ENCODE measurements around the gene UACA. TPM values are rescaled to one million over a fixed set of nuclear protein-coding genes. Genes with fewer than 3 reads are reported as not detected.

The UACA gene
- total and polyA plus RNA-seq, 2 experiments from 2014 or later: 46.7 to 58.7 TPM

DNA sequence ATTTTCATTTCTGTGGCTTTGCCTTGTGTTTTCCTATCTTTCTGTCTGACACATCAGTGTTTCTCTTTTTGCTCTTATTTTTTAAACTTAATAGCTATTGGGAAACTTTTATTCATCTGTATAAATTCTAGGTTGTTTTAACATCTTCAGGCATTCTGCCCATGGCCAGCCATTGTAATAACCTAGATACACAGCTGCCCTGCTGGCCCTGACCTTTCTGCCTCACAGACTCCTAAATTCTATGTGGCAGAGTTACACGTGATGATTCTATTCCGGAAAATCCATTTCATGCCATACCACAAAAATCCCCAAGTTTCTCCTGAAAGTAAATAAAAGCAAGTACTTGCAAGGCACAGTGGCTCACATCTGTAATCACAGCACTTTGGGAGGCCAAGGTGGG lies 150.1 kb downstream of the UACA start:
- H2AFZ ChIP-seq: no peak overlapping the region
- 92% methylated on average over 2 of the region's 2 CpGs for WGBS (ENCODE audit: low lambda C conversion rate, missing lambda C conversion rate)
- DNase-seq (ENCODE audit: low spot score): no peak

DNA sequence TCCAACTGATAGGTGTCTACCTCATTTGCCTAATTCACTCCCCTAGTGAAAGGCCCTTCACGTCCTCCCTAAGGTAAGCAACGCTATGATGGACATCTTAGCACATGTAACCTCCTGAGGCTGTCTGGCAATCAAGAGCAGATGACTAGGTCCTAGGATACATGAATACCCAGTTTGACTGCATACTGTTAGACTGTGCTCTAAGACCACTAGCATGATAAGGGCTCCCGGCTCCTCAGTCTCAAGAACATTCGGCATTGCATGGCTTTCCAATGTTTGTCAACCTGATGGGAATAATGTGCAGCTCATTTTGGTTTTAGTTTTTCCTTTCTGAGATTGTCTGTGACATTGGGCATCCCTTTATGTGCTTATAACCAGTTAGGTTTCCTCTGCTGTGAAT lies 152.1 kb downstream of the UACA start:
- WGBS (ENCODE audit: low lambda C conversion rate, missing lambda C conversion rate): 94% methylated on average over 4 of the region's 4 CpGs
- Histone ChIP-seq H3K9me3 (ENCODE audit: low read depth) (no peaks in the 10 kb centered on the region), H3K4me1 (ENCODE audit: insufficient read depth) (peaks cover 5% of the 10 kb centered on the region), H3K4me2 (no peak overlapping the region), H3K27ac (no peak overlapping the region), H3K27me3 (no peaks in the 10 kb centered on the region), H2AFZ (no peak overlapping the region), H3K4me3 (no peak overlapping the region), H4K20me1 (ENCODE audit: insufficient read depth, poor library complexity, severe bottlenecking) (no peaks in the 10 kb centered on the region), H3K36me3 (replicated peaks; ENCODE audit: insufficient read depth, low read depth) (no peaks in the 10 kb centered on the region), H3K79me2 (no peaks in the 10 kb centered on the region), H3K9me2 (replicated peaks; ENCODE audit: insufficient read depth) (no peaks in the 10 kb centered on the region)
- DNase-seq (ENCODE audit: low spot score): no peak
- no peak for TF ChIP-seq EZH2 (IDR thresholded peaks at IDR 0.05; ENCODE audit: borderline replicate concordance)
- TF ChIP-seq, protein P1, sequence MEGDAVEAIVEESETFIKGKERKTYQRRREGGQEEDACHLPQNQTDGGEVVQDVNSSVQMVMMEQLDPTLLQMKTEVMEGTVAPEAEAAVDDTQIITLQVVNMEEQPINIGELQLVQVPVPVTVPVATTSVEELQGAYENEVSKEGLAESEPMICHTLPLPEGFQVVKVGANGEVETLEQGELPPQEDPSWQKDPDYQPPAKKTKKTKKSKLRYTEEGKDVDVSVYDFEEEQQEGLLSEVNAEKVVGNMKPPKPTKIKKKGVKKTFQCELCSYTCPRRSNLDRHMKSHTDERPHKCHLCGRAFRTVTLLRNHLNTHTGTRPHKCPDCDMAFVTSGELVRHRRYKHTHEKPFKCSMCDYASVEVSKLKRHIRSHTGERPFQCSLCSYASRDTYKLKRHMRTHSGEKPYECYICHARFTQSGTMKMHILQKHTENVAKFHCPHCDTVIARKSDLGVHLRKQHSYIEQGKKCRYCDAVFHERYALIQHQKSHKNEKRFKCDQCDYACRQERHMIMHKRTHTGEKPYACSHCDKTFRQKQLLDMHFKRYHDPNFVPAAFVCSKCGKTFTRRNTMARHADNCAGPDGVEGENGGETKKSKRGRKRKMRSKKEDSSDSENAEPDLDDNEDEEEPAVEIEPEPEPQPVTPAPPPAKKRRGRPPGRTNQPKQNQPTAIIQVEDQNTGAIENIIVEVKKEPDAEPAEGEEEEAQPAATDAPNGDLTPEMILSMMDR (IDR thresholded peaks at IDR 0.05; ENCODE audit: poor library complexity): no peak
- no peak for TF ChIP-seq EZH2phosphoT487 (IDR thresholded peaks at IDR 0.05; ENCODE audit: low read depth, severe bottlenecking, unreplicated experiment)

More for the DNA sequence above, 150.1 kb downstream of the UACA start:
- Histone ChIP-seq H3K9me3 (ENCODE audit: low read depth) (no peaks in the 10 kb centered on the region), H3K4me1 (ENCODE audit: insufficient read depth) (peaks cover 22% of the 10 kb centered on the region), H3K4me2 (no peak overlapping the region), H3K36me3 (replicated peaks; ENCODE audit: insufficient read depth, low read depth) (no peaks in the 10 kb centered on the region), H3K9me2 (replicated peaks; ENCODE audit: insufficient read depth) (no peaks in the 10 kb centered on the region), H3K79me2 (no peaks in the 10 kb centered on the region), H3K4me3 (no peak overlapping the region), H3K27ac (no peak overlapping the region), H4K20me1 (ENCODE audit: insufficient read depth, poor library complexity, severe bottlenecking) (no peaks in the 10 kb centered on the region), H3K27me3 (no peaks in the 10 kb centered on the region)
- TF ChIP-seq, protein P1 (IDR thresholded peaks at IDR 0.05; ENCODE audit: poor library complexity): no peak
- TF ChIP-seq EZH2 (IDR thresholded peaks at IDR 0.05; ENCODE audit: borderline replicate concordance): no peak
- no peak for TF ChIP-seq EZH2phosphoT487 (IDR thresholded peaks at IDR 0.05; ENCODE audit: low read depth, severe bottlenecking, unreplicated experiment)

DNA sequence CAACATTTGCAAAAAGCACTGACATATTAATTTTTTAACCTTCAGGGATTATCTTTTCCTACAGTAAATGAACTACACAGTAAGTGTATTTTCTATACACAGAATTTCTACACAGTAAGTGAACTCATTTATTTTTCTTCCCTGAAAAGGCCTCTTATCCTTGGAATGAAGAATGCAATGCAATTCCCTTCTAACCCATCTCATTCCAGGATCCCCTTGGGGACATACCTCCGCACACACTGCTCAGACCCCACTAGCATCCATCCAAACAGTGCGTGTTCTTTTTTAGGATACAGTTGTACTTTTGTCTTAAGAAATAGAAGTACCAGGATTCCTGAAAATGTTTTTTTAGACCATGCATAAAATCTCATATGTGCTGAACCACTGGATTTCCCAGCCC lies 152.8 kb downstream of the UACA start:
- Histone ChIP-seq H3K4me2 (no peak overlapping the region), H3K79me2 (no peaks in the 10 kb centered on the region), H3K27ac (no peak overlapping the region), H3K9me2 (replicated peaks; ENCODE audit: insufficient read depth) (no peaks in the 10 kb centered on the region), H3K27me3 (no peaks in the 10 kb centered on the region), H3K9me3 (ENCODE audit: low read depth) (no peaks in the 10 kb centered on the region), H3K4me1 (ENCODE audit: insufficient read depth) (peaks cover 10% of the 10 kb centered on the region), H3K4me3 (no peak overlapping the region), H3K36me3 (replicated peaks; ENCODE audit: insufficient read depth, low read depth) (no peaks in the 10 kb centered on the region), H2AFZ (no peak overlapping the region), H4K20me1 (ENCODE audit: insufficient read depth, poor library complexity, severe bottlenecking) (no peaks in the 10 kb centered on the region)
- WGBS (ENCODE audit: low lambda C conversion rate, missing lambda C conversion rate): 98% methylated on average over 2 of the region's 2 CpGs
- TF ChIP-seq, protein P1 (IDR thresholded peaks at IDR 0.05; ENCODE audit: poor library complexity): no peak
- TF ChIP-seq EZH2phosphoT487 (IDR thresholded peaks at IDR 0.05; ENCODE audit: low read depth, severe bottlenecking, unreplicated experiment): no peak
- TF ChIP-seq EZH2 (IDR thresholded peaks at IDR 0.05; ENCODE audit: borderline replicate concordance): no peak
- no peak for DNase-seq (ENCODE audit: low spot score)

DNA sequence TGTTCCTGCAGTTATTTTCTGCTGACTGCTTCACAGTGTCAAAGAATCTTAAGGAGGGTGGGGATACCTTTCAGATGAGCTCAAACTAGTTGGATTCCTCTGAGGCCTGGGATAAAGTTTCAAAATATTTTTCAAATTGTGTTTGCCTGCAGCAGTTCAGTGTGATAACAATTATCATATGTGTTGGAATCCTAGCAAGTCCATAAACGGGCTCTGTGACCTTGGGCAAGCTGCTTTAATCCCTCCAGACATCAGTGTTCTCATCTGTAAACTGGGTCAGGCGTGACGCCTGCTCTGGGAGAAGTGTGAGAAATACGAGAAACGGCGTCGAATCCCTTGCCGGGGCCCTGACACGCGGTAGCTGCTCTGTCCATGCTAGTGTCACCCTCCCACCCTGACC lies 153.5 kb downstream of the UACA start:
- Histone ChIP-seq H3K4me3 (no peak overlapping the region), H3K27ac (no peak overlapping the region), H2AFZ (no peak overlapping the region), H3K27me3 (no peaks in the 10 kb centered on the region), H3K79me2 (no peaks in the 10 kb centered on the region), H3K9me2 (replicated peaks; ENCODE audit: insufficient read depth) (no peaks in the 10 kb centered on the region), H3K36me3 (replicated peaks; ENCODE audit: insufficient read depth, low read depth) (no peaks in the 10 kb centered on the region), H3K4me1 (ENCODE audit: insufficient read depth) (peaks cover 15% of the 10 kb centered on the region), H3K4me2 (no peak overlapping the region), H3K9me3 (ENCODE audit: low read depth) (no peaks in the 10 kb centered on the region), H4K20me1 (ENCODE audit: insufficient read depth, poor library complexity, severe bottlenecking) (no peaks in the 10 kb centered on the region)
- no peak for DNase-seq (ENCODE audit: low spot score)
- WGBS (ENCODE audit: low lambda C conversion rate, missing lambda C conversion rate): 92% methylated on average over 10 of the region's 10 CpGs
- no peak for TF ChIP-seq EZH2 (IDR thresholded peaks at IDR 0.05; ENCODE audit: borderline replicate concordance)
- TF ChIP-seq, protein P1 (IDR thresholded peaks at IDR 0.05; ENCODE audit: poor library complexity): no peak
- TF ChIP-seq EZH2phosphoT487 (IDR thresholded peaks at IDR 0.05; ENCODE audit: low read depth, severe bottlenecking, unreplicated experiment): no peak

Measured in hepatocyte (in vitro differentiated cells).